Coronary artery (tissue), 2 donors: Measurements from ENCODE around the gene ACOT7.

Source experiments
- DNase-seq: peaks from one replicate; pipeline ENCODE4 v3.0.0-alpha.2; 2017; ENCODE audit warnings: low spot score
- H3K27ac ChIP-seq, 2 donors: fragments of 200-600 bp; sonication (generic); one replicate each; pipeline ENCODE4 v1.5.1; 2016 to 2019
- H3K4me3 ChIP-seq: fragments of 200-600 bp; sonication (generic); 2 replicates; pipeline ENCODE4 v1.5.1; 2016; ENCODE audit warnings: mild to moderate bottlenecking, moderate library complexity
- TF ChIP-seq, protein P1 (sequence below): fragments of 200-600 bp; sonication (generic); IDR thresholded peaks from one replicate; pipeline ENCODE4 v1.5.1; 2019; ENCODE audit warnings: antibody characterized with exemption

Gene ACOT7

DNA sequence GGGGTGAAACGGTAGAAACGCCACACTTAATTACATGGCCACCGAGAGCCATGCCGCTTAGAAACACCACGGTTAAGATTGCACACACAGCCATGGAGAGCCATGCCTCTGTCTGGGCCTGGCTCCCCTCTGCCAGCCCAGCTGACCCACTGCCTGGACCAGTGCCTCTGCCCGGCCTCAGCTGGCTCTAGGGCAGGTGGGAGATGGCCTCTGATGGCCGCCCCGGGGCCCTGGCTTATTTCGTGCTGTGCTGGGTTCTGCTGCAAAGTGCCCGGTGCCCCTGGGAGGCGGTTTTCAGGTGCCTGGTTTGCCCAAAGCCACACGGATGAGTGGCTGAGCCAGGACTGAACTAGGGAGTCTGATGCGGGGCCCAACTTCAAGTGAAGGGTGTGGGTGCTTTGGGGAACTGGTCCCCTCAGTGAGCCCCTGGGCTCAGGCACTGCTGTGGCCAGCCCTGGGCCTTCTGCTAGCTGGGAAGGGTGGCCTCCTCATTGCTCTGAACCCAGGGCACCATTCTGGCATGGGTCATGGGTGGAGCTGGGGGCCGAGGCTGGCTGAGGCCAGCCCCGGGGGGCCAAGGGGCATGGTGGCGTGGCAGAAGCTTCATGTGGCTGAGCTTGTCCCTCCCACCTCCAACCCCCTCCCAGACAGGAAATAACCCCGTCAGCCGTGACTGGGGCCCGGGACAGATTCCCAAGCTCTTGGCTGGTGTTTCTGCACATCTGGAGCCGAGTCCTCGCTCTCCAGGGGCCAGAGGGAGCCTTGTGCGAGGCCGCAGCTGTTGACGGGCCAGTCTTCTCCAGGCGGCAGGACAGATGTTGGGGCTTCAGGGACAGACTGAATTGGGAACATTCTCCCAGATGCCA lies 130.8 kb downstream of the ACOT7 start:
- Histone ChIP-seq H3K4me3 (no peak overlapping the region), H3K27ac (peak overlapping the region in 1 of 2 donors; percentile 31)
- DNase-seq, result no peak
- TF ChIP-seq, protein P1, sequence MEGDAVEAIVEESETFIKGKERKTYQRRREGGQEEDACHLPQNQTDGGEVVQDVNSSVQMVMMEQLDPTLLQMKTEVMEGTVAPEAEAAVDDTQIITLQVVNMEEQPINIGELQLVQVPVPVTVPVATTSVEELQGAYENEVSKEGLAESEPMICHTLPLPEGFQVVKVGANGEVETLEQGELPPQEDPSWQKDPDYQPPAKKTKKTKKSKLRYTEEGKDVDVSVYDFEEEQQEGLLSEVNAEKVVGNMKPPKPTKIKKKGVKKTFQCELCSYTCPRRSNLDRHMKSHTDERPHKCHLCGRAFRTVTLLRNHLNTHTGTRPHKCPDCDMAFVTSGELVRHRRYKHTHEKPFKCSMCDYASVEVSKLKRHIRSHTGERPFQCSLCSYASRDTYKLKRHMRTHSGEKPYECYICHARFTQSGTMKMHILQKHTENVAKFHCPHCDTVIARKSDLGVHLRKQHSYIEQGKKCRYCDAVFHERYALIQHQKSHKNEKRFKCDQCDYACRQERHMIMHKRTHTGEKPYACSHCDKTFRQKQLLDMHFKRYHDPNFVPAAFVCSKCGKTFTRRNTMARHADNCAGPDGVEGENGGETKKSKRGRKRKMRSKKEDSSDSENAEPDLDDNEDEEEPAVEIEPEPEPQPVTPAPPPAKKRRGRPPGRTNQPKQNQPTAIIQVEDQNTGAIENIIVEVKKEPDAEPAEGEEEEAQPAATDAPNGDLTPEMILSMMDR, result no peak

DNA sequence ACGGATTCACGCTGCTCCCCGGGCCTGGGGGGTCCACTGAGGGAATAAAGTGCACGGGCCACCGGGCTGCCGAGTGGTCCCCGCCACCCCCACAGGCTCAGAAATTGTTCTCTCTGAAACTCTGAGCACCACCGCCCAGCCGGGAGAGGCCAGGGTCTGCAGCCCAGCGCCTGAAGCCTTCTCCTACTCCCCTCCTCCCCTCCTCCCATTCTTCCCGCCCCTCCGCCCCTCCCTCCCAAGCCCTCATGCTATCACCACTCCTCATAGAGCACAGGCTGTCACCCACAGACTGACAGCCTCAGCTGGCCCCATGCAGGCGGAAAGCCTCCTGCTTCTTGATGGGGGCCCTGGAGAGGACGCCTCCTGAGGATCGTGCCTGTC lies 132.0 kb downstream of the ACOT7 start:
- TF ChIP-seq, protein P1, result no peak
- DNase-seq, result no peak
- peak overlapping the region in 1 of 2 donors; percentile 58 for H3K27ac ChIP-seq
- peak overlapping the region; percentile 76 for H3K4me3 ChIP-seq

DNA sequence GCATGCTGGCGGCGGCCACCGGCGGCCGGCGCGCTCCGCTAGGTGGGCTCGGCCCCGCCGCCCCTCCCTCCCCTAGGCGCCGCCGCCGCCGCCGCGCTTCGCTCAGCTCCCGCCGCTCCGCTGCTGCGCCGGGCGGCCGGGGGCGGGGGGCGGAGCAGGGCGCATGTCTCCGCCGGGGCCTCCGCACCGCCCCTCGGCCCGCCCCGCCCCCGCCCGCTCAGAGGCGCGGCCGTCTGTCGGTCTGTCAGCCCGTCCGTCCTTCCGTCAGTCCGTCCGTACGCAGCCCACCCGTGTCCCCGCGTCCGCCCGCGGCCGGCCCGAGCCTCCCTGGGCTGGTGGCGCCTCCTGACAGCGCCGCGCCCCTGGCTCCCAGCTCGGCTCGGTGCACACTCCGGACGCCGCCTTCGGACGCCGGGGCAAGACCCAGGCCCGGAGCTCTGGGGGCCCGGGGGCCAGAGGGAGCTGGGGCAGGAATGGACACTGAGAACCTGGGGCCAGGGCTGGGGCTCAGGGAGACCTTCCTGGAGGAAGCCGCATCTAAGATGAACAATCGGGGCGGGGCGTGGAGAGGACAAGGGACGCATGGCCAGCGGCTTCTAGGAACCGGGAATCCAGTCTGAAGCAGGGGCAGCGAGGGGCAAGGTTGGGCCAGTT lies 132.5 kb downstream of the ACOT7 start, which contains the start of gene GPR153:
GPR153 (minus strand) TSS at position 138 of the 654 bp plus-strand sequence. CDS start 6,193 bp downstream, outside the sequence.
- H3K27ac ChIP-seq, result peak within 1 kb of the TSS in 1 of 2 donors; percentile 58
- TF ChIP-seq, protein P1, result no peak
- DNase-seq, result no peak
- H3K4me3 ChIP-seq, result peak within 1 kb of the TSS; percentile 76

DNA sequence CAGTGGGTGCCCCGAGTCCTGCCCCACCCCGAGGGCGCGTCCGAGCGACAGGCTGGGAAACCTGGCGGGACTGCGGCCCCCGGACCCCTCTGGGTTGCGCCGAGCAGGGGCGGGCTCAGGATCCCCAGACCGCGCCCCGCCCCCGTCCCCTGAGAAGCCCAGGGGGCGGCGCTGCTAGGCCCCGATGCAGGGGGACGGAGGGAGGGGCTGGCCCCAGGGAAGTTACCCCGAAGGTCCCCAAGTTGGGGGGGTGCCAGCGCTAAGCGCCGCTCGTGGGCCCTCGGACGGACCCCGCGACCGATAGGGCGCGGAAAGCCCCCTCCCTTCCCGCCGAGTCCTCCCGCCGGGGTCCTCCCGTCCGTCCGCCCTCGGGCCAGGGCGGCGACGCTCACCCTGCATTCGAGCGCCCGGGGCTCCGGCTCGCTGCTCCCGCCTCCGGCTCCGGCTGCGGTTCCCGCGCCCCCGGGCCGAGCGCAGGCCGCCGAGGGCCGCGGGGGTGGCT lies 133.1 kb downstream of the ACOT7 start:
- H3K27ac ChIP-seq, result peak overlapping the region in 1 of 2 donors; percentile 58
- no peak for DNase-seq
- TF ChIP-seq, protein P1, result no peak
- H3K4me3 ChIP-seq, result peak overlapping the region; percentile 76

DNA sequence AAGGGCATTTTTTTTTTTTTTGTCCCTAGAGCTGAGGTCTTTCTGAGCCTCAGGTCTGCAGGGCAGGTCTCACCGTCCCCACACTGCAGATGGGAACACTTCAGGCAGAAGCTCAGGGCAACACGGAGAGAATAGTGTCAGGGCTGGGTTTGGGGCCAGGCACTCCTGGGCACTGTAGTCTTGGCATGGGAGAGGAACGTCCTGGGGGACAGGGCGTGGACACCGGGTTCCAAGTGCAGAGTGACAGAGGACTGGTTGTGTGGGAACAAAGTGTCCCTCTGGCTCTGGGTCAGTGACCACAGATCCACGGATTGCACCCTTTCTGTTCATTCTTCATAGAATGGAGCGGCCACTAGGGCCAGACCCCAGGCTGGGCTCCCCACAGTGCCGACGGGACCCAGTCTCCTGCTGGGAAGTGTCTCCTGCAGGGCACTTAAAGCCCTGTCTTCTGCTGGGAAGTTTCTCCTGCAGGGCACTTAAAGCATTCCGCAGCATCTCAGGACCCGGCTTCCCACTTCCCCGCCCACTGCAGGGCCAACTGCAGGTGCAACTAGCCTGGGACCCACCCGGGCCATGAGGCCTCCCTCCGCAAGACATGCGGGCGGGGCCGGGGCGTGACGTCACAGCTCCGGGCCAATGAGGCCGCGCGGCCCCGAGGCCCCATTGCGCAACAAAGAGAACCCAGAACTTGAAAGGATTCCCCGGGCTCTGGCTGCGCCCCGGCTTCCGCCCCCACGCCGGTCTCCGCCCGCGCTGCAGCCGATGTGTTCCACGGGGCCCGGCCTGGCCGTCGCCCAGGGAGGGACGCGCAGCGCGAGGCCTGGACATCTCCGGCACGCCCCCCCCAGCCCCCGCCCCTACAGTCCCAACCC lies 133.8 kb downstream of the ACOT7 start:
- peak overlapping the region in 1 of 2 donors; percentile 58 for H3K27ac ChIP-seq
- TF ChIP-seq, protein P1, result no peak
- H3K4me3 ChIP-seq, result peak overlapping the region; percentile 76
- DNase-seq, result peak; percentile 83

DNA sequence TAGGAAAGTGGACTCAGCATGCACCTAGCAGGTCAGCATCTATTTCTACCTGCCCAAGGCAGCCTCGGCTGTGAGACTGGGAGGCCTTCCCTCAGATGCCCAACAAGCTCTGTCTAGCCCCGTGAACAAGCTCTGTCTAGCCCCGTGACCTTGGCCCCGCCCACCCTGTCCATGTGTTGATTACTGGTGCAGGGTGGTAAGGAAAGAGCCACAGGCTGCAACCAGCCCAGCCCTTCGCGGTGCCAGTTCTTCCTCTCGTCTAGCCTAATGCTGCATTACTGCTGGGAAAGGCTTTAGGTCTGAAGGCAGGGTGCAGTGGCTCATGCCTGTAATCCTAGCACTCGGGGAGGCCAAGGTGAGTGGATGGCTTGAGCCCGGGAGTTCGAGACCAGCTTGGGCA lies 134.9 kb downstream of the ACOT7 start:
- DNase-seq, result no peak
- Histone ChIP-seq H3K27ac (no peak overlapping the region), H3K4me3 (no peak overlapping the region)
- TF ChIP-seq, protein P1, result no peak
